Measurements from ENCODE around the gene NUAK2. TPM values are rescaled to one million over a fixed set of nuclear protein-coding genes. Genes with fewer than 3 reads are reported as not detected.

NUAK2 gene
- total and polyA plus RNA-seq, 2 of the 4 experiments (the other 2 are of a cell fraction): 7.2 to 17.6 TPM

DNA sequence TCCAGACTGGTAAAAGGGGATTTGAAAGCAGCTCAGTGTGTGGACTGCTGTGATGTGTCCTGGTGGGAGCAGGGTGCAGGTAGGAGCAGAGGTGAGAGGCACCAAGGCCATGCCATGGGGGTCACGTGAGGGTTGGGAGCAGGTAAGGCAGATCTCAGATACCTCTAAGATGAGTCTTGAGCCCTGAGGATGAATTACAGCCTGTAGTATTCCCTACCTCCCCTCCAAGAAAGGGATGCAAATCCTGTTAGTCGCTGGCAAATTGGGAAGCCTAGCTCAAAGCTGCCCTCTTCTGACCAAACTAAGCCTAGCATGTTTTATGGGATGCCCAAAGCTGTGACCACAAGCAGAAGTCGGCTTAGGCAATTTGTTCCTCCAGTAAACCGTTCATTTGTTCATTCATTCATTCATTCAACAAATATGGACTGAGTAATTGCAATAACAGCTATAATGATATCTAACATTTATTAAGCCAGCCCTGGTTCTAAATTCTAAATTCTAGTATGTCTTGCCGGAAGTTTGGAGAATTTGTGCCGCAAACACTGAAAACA, 3.9 kb upstream of the NUAK2 start (continued):
- TF ChIP-seq, protein P1, sequence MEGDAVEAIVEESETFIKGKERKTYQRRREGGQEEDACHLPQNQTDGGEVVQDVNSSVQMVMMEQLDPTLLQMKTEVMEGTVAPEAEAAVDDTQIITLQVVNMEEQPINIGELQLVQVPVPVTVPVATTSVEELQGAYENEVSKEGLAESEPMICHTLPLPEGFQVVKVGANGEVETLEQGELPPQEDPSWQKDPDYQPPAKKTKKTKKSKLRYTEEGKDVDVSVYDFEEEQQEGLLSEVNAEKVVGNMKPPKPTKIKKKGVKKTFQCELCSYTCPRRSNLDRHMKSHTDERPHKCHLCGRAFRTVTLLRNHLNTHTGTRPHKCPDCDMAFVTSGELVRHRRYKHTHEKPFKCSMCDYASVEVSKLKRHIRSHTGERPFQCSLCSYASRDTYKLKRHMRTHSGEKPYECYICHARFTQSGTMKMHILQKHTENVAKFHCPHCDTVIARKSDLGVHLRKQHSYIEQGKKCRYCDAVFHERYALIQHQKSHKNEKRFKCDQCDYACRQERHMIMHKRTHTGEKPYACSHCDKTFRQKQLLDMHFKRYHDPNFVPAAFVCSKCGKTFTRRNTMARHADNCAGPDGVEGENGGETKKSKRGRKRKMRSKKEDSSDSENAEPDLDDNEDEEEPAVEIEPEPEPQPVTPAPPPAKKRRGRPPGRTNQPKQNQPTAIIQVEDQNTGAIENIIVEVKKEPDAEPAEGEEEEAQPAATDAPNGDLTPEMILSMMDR (conservative IDR thresholded peaks at IDR 0.05; ENCODE audit: low read depth, low read length): peak; percentile 91
- TF ChIP-seq NFE2L2 (IDR thresholded peaks at IDR 0.05; ENCODE audit: low read depth, low read length): no peak

DNA sequence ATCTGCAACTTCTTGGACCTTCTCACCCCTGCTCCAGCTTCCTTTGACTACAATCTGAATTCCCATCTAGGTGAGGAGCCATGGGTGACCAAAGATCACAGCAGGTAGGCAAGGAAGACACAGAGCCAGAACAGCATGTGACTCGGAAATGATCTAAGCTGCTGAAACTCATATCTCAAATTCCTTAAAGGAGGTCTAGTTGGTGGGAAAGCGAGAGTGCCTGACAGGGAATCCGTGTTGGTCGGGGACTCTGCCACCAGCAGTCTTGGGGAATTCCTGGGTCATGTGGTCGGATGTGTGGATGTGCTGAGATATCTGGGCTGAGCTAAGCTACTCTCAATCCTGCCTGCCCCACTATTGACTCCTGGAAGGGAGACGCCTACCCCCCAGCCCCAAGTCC, 3.2 kb upstream of the NUAK2 start:
- Histone ChIP-seq H3K9ac (ENCODE audit: low read depth, low read length) (peak overlapping the region; percentile 1; the same call in 1 of the 2 replicates), H2AK5ac (ENCODE audit: low read depth, low read length) (peak overlapping the region; percentile 92), H3K4me1 (ENCODE audit: control insufficient read depth, insufficient read depth, low read length) (peaks cover 16% of the 10 kb centered on the region), H4K5ac (ENCODE audit: low read depth, low read length) (peak overlapping the region; percentile 39; the same call in 1 of the 2 replicates), H4K8ac (ENCODE audit: low read depth in 2 of 2, low read length in 2 of 2) (peak overlapping the region; percentile 17 to 90), H2BK15ac (ENCODE audit: low read depth, low read length) (peak overlapping the region; percentile 94; the same call in 2 of the 3 replicates), H2BK20ac (ENCODE audit: low read depth, low read length) (peak overlapping the region; percentile 90), H3K23ac (ENCODE audit: low read depth, low read length) (peak overlapping the region; percentile 54), H3K4me3 (ENCODE audit: insufficient read depth, low read depth, low read length) (no peak overlapping the region), H2BK5ac (ENCODE audit: low read depth, low read length, poor library complexity, severe bottlenecking) (peak overlapping the region; percentile 44), H3K9me1 (ENCODE audit: insufficient read depth, low read length) (peaks cover 14% of the 10 kb centered on the region), H3K4me2 (ENCODE audit: low read depth, low read length) (no peak overlapping the region), H4K91ac (ENCODE audit: insufficient read depth, low read depth, low read length) (peak overlapping the region; percentile 84), H3K18ac (ENCODE audit: low read depth, low read length) (peak overlapping the region; percentile 31; the same call in 1 of the 2 replicates), H3K27me3 (ENCODE audit: control insufficient read depth, insufficient read depth, low read length) (peaks cover 4% of the 10 kb centered on the region), H3K27ac (ENCODE audit: insufficient read depth, low read length) (no peak overlapping the region; the same call in 1 of the 2 replicates), H3K9me3 (ENCODE audit: control insufficient read depth, insufficient read depth, low read length) (no peaks in the 10 kb centered on the region), H2AK9ac (replicated peaks; ENCODE audit: low read depth, low read length, poor library complexity) (peak overlapping the region; percentile 93), H3K79me1 (ENCODE audit: low read depth in 1 of 2, low read length in 2 of 2) (peaks cover 5 to 28% of the 10 kb centered on the region in 2 experiments; a peak in 3 of 4 replicates), H3K56ac (ENCODE audit: extremely low read depth, insufficient read depth, low read length) (no peak overlapping the region), H3K4ac (ENCODE audit: low read depth, low read length) (peak overlapping the region; percentile 94), H3K14ac (replicated peaks; ENCODE audit: low read depth, low read length) (peak overlapping the region; percentile 75), H3K36me3 (ENCODE audit: control insufficient read depth, insufficient read depth, low read length) (no peaks in the 10 kb centered on the region; the same call in 1 of the 2 replicates), H2AFZ (replicated peaks; ENCODE audit: low read length, poor library complexity) (peak overlapping the region; percentile 78), H4K20me1 (ENCODE audit: insufficient read depth, low read length) (peaks cover 13% of the 10 kb centered on the region), H2BK120ac (ENCODE audit: low read depth, low read length) (peak overlapping the region; percentile 92)
- no CpG with 5 or more reads among the region's 6 CpGs for WGBS, 2 experiments (ENCODE audit: extremely low coverage in 2 of 2, insufficient read length in 1 of 2)
- dilution Hi-C loops (cut with HindIII; ENCODE audit: low sequenced_read_pairs, unreplicated experiment) (no loop called here), intact Hi-C loops (cut with micrococcal nuclease) (loop anchor here (1.0 to 10.0 kb wide), 3 partner anchors 51 to 336 kb away; no protein-coding TSS in a partner anchor), in situ Hi-C loops (cut with MboI; ENCODE audit: low sequenced_read_pairs) (loop anchor here (5.0 kb wide), 1 partner anchor 47 kb away; no protein-coding TSS in a partner anchor)
- ATAC-seq (ENCODE audit: low read depth): no peak
- POLR2A ChIA-PET (ENCODE audit: unreplicated experiment): interaction anchor here (1.9 kb wide), 1 partner anchor 51 kb away, joined by 5 read pairs; no protein-coding TSS in a partner anchor
- DNase-seq: peak; percentile 77
- CTCF ChIA-PET: interaction anchor here (0.5 to 4.7 kb wide), 17 partner anchors 8 to 372 kb away, joined by 3 to 126 read pairs (median 5); no protein-coding TSS in a partner anchor
- BruUV-seq (replicated peaks): no TSS peak
- TF ChIP-seq SMC3 (IDR thresholded peaks at IDR 0.05; ENCODE audit: low read depth, low read length): no peak
- TF ChIP-seq, protein P2, sequence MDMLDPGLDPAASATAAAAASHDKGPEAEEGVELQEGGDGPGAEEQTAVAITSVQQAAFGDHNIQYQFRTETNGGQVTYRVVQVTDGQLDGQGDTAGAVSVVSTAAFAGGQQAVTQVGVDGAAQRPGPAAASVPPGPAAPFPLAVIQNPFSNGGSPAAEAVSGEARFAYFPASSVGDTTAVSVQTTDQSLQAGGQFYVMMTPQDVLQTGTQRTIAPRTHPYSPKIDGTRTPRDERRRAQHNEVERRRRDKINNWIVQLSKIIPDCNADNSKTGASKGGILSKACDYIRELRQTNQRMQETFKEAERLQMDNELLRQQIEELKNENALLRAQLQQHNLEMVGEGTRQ (IDR thresholded peaks at IDR 0.05; ENCODE audit: low read depth, low read length): peak; percentile 36; the same call in 1 of the 2 replicates
